AG04449 (cell line): ENCODE results near the gene CMTM5.

Experiments used
- CTCF ChIA-PET: fragments of 350-600 bp; formaldehyde crosslinking; extraction: SDS; loops from one replicate; lab custom pipeline; 2021; ENCODE audit warnings: antibody characterized with exemption; lab: Yijun Ruan, JAX
- POLR2A ChIA-PET: fragments of 400-600, 350-600 bp; formaldehyde crosslinking; extraction: SDS; loops from one replicate; lab custom pipeline; 2020; ENCODE audit warnings: antibody characterized with exemption, inconsistent platforms; lab: Yijun Ruan, JAX
- DNase-seq: peaks from one replicate; pipeline ENCODE4 v3.0.0-alpha.2; 2010; ENCODE audit warnings: low read depth, low spot score
- H3K4me3 ChIP-seq: 2 replicates; pipeline ENCODE4 v1.5.1; 2011; ENCODE audit warnings: low read depth, mild to moderate bottlenecking, control low read depth, low read length
- TF ChIP-seq, protein P1 (sequence below): IDR thresholded peaks from one replicate; pipeline ENCODE4 v1.5.1; 2011; ENCODE audit warnings: mild to moderate bottlenecking, moderate library complexity, low read length, control low read depth, inconsistent platforms; ENCODE audit not compliant: insufficient read depth; ENCODE audit errors: missing control alignments

The CMTM5 gene

DNA sequence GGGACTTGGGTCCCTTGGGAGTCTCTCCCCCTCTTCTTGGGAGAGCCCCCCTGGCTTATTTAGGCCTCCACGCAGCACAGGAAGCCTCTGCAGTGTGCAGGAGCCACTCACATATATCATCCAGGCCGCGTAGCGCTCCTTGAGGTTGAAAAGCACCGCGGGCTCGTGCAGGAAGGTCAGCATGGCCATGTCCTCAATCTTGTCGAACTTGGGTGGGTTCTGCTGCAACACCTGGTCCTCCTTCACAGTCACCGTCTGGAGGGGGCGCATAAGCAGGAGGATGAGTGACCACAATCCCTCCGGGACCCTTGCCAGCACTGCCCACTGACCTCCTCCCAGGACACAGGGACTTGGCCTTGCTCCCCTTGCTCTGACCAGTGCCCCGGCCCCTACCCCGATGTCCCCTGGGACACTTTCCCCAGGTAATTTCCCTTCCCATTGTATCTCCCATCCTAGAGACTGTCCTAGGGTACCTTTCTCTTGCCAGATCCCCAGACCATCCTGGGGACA lies 28.7 kb downstream of the CMTM5 start:
- ChIA-PET CTCF (no interaction called here), POLR2A (no interaction called here)

DNA sequence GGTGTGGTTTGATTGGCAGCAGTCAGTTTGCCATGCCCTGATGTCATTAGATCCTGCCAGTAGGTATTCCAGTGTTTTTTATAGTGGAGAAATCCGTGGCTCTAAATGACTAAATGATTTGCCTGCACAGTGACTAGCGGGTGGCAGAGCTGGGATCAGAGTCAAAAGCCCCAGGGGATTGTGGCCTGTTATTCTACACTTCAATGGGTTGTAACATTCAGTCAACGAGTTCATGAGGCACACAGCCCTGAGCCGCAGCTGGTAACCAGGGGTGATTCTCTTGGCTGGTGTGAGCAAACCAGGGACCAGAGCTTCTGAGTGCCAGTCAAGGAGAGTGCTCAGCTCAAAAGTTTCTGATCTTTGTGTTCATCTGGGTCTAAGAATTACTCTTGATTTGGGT lies 29.4 kb downstream of the CMTM5 start:
- DNase-seq: no peak
- CTCF ChIA-PET: interaction anchor here (0.7 kb wide), 1 partner anchor 12 kb away, joined by 3 read pairs; no protein-coding TSS in a partner anchor
- TF ChIP-seq, protein P1, sequence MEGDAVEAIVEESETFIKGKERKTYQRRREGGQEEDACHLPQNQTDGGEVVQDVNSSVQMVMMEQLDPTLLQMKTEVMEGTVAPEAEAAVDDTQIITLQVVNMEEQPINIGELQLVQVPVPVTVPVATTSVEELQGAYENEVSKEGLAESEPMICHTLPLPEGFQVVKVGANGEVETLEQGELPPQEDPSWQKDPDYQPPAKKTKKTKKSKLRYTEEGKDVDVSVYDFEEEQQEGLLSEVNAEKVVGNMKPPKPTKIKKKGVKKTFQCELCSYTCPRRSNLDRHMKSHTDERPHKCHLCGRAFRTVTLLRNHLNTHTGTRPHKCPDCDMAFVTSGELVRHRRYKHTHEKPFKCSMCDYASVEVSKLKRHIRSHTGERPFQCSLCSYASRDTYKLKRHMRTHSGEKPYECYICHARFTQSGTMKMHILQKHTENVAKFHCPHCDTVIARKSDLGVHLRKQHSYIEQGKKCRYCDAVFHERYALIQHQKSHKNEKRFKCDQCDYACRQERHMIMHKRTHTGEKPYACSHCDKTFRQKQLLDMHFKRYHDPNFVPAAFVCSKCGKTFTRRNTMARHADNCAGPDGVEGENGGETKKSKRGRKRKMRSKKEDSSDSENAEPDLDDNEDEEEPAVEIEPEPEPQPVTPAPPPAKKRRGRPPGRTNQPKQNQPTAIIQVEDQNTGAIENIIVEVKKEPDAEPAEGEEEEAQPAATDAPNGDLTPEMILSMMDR: no peak
- POLR2A ChIA-PET: no interaction called here
- no peak overlapping the region for H3K4me3 ChIP-seq

More for the DNA sequence above, 28.7 kb downstream of the CMTM5 start:
- DNase-seq: no peak
- H3K4me3 ChIP-seq: no peak overlapping the region
- TF ChIP-seq, protein P1: no peak

DNA sequence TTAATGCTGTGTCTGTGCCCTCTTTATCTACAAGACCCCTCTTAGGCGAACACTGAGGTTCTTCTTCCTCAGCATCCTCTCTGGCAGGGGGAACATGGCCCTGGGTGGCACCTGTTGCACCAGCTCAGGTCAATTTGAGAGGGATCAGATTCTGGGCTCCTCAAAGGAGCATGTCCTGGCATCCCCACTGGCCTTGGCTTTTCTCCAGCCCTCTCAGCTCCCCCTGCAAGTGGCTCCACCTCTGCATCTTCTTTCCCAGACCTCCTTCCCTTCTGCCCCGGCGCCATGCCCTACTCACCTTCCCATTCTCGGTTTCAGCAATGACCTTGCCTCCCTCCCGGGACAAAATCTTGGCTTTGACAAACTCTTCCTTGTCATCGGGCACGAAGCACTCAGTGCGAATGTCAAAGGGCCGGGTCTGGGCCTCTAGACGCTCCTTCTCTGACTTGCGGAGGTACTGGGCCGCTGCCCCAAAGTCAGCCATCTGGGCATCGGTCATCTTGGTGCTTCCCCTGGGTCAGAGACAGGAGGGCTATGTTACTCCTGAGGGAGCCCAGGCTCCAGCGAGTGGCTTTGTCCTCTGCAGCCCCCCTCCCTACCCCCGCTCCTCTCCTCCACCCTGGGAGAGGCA lies 30.0 kb downstream of the CMTM5 start:
- ChIA-PET POLR2A (no interaction called here), CTCF (interaction anchor here (0.7 kb wide), 1 partner anchor 12 kb away, joined by 3 read pairs; no protein-coding TSS in a partner anchor)
- TF ChIP-seq, protein P1: no peak
- no peak for DNase-seq
- H3K4me3 ChIP-seq: no peak overlapping the region

DNA sequence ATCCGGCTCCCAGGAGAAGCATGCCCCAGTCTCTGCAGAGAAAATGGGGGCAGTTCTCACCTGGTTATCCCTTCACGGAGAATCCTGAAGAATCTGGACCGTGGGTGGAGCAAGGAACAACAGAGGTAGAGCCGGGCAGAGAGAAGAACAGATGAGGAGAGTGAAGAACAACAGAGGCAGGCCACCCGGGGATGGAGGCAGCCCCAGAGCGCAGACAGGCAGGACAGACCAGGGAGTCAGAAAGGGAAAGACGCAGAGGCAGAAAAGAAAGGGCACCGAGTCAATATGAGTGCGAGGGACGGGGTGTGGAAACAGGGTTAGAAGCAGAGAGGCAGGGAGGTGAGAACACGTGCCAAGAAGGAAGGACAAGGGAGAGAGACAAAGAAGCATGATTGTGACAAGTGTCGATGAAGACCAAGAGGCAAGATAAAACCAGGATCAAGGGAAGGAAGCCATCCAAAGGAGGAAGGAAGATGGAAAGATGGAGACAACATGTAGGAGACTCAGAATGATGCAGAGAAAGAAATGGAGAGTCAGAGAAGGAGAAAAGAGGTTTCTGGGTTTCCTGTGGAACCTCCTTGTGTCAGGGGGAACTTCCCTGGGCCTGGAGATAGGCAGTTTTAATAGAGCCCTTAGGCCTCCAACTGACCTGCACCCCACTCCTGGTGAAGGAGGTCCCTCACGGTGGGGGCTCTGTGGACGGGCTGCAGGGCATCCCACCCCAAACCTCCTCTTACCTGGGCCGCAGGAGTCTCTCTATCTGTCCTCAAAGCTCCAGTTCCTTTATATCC lies 30.9 kb downstream of the CMTM5 start, which contains the start of gene MYH6:
MYH6 (minus strand) TSS at position 758 of the 791 bp plus-strand sequence. CDS start 1,050 bp downstream, outside the sequence.
- no peak for DNase-seq
- no peak within 1 kb of the TSS for H3K4me3 ChIP-seq
- POLR2A ChIA-PET: no interaction called here
- TF ChIP-seq, protein P1: no peak
- CTCF ChIA-PET: no interaction called here

DNA sequence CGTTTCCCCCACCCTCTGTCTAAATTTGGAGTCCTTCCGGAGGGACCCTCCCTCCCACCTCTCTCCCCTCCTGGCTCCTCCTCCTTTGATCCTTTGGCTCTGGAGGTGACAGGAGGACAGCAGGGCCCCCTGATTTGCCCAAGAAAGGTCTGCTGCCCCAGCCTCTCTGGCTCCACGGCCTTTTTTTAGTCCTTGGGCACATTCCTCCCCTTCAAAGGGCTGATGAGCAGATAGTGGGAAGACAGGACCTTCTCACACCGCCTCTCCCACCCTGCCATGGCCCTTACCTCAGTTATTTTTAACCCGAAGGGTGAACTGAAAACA lies 31.4 kb downstream of the CMTM5 start:
- no peak for DNase-seq
- POLR2A ChIA-PET: no interaction called here
- CTCF ChIA-PET: no interaction called here
- no peak overlapping the region for H3K4me3 ChIP-seq
- TF ChIP-seq, protein P1: no peak

GRCh38 chr14:23409475-23409874 lies 32.6 kb downstream of the CMTM5 start:
- CTCF ChIA-PET: no interaction called here
- TF ChIP-seq, protein P1: no peak
- DNase-seq: no peak
- POLR2A ChIA-PET: no interaction called here
- H3K4me3 ChIP-seq: no peak overlapping the region
